AG04450 (cell line): ENCODE data around the gene SSTR4. TPM values are rescaled to one million over a fixed set of nuclear protein-coding genes. Genes with fewer than 3 reads are reported as not detected.

Experiments used
- CTCF ChIA-PET: fragments of 300-600, 350-600 bp; formaldehyde crosslinking; extraction: SDS; loops from one replicate; lab custom pipeline; 2022; ENCODE audit warnings: antibody characterized with exemption, inconsistent platforms; lab: Charles Lee
- POLR2A ChIA-PET: fragments of 350-600 bp; formaldehyde crosslinking; extraction: SDS; loops from one replicate; lab custom pipeline; 2021; ENCODE audit warnings: antibody characterized with exemption, inconsistent platforms; lab: Yijun Ruan, JAX
- DNase-seq: peaks from one replicate; pipeline ENCODE4 v3.0.0-alpha.2; 2011; ENCODE audit warnings: low read depth, low spot score
- H3K27ac ChIP-seq: one replicate; pipeline ENCODE4 v1.5.1; 2012; ENCODE audit warnings: low read depth, low read length, control low read depth
- H3K27me3 ChIP-seq: one replicate; pipeline ENCODE4 v1.6.0; 2012; ENCODE audit warnings: low read length; ENCODE audit not compliant: control insufficient read depth, insufficient read depth
- H3K4me3 ChIP-seq: 2 replicates; pipeline ENCODE4 v1.5.1; 2011; ENCODE audit warnings: mild to moderate bottlenecking, low read depth, low read length, control low read depth
- H3K9me3 ChIP-seq: 2 replicates; pipeline ENCODE4 v1.5.1; 2012; ENCODE audit warnings: low read length; ENCODE audit not compliant: control insufficient read depth, insufficient read depth
- polyA plus RNA-seq: library from polyadenylated mRNA; depleted of rRNA; stranded (reverse); fragments of >200 nt; gene quantifications from 2 replicates; pipeline ENCODE4 v1.2.3, GENCODE V29; 2011; rRNA removed
- TF ChIP-seq, protein P1 (sequence below): IDR thresholded peaks from 2 replicates; pipeline ENCODE4 v1.5.1; 2011; ENCODE audit warnings: low read depth, low read length, control low read depth, inconsistent platforms

The SSTR4 gene
- polyA plus RNA-seq, 1 experiment, result not detected

DNA sequence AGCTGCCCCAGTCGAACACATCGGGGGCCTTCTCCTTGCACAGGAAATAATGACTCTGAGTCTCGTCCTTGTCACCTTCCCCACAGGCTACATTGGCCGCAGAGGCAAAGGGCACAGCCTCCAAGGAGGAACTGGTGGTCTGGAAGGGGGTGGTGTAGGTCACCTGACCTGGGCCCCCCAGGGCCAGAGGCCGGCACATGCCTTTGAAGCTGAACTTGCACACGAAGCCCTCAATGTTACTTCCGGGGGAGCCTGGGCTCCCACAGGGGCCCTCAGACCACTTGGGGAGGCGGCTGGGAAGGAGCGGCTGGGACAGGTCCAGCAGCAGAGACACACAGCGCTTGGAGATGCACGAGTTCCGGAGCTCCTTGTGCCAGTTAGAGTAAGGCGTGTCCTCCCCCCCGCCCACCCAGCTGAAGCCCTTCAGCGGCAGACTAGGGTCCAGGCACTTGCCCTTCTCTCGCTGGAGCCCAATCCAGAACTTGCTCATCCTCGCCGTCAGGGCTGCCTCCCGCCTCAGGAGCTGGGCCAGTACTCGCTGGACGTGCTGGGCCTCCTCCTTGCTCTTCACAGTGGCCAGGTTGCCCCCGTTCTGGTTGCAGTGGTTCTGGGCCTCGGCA is 50.4 kb downstream of the SSTR4 start:
- H3K9me3 ChIP-seq, result no peaks in the 10 kb centered on the region; the same call in 1 of the 2 replicates
- DNase-seq, result no peak
- peaks cover 11% of the 10 kb centered on the region for H3K27me3 ChIP-seq
- TF ChIP-seq, protein P1, sequence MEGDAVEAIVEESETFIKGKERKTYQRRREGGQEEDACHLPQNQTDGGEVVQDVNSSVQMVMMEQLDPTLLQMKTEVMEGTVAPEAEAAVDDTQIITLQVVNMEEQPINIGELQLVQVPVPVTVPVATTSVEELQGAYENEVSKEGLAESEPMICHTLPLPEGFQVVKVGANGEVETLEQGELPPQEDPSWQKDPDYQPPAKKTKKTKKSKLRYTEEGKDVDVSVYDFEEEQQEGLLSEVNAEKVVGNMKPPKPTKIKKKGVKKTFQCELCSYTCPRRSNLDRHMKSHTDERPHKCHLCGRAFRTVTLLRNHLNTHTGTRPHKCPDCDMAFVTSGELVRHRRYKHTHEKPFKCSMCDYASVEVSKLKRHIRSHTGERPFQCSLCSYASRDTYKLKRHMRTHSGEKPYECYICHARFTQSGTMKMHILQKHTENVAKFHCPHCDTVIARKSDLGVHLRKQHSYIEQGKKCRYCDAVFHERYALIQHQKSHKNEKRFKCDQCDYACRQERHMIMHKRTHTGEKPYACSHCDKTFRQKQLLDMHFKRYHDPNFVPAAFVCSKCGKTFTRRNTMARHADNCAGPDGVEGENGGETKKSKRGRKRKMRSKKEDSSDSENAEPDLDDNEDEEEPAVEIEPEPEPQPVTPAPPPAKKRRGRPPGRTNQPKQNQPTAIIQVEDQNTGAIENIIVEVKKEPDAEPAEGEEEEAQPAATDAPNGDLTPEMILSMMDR, result no peak
- no peak overlapping the region for H3K27ac ChIP-seq
- ChIA-PET POLR2A (no interaction called here), CTCF (no interaction called here)
- H3K4me3 ChIP-seq, result no peak overlapping the region

DNA sequence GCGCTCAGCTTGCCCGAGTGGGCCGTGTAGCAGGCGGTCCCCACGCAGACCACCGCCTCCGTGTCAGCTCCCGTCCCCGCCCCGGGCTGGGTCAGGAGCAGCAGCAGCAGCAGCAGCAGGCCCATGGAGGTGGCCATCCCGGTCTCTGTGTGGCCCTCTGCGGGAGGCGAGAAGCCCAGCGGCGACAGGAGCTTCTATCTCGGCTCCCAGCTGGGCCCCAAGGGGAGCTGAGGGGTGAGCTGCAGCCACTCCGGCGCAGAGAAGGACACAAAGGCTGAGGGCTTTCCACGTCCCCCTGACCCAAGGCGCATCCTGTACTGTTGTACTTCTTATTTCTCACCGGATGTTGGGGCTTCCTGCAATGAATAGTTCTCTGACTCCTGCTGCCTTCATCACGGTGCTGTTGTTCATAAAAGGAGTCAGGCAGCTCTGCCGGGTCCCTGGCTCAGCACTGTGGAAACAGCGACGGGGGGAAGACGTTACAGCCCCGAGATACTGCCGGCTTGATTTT is 51.0 kb downstream of the SSTR4 start, which contains the start of gene CD93:
Gene CD93 (minus strand): TSS at position 269 of the 511 bp plus-strand sequence. CDS start 132 bp downstream, at position 137.
- H3K27ac ChIP-seq, result no peak within 1 kb of the TSS
- H3K27me3 ChIP-seq, result peaks cover 7% of the 10 kb centered on the region
- no peaks in the 10 kb centered on the region; the same call in 1 of the 2 replicates for H3K9me3 ChIP-seq
- DNase-seq, result no peak
- TF ChIP-seq, protein P1, result no peak
- POLR2A ChIA-PET, result no interaction called here
- no peak within 1 kb of the TSS for H3K4me3 ChIP-seq
- CTCF ChIA-PET, result no interaction called here

DNA sequence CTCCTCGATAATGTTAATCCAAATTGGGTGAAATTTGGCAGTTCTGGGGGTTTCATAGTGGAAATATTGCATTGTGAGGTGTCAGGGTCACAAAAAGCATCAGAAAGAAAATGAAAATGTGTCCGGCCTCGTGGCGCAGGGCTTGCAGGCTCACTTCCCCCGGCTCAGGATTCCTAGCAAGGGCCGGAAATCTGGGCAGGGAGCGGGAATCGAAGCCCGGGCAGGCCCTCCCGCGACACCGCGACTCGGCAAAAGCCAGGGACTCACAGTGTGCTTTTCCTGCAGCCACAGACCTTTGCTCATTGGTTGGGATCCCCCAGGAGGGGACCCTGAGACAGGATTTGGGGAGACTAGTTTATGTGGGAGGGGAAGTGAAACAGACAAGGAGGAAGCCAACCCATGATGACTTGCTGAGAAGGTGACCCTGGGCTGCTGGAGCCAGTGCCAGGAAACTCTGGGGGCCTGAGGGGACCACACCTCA is 51.9 kb downstream of the SSTR4 start:
- ChIA-PET CTCF (no interaction called here), POLR2A (no interaction called here)
- Histone ChIP-seq H3K9me3 (no peaks in the 10 kb centered on the region; the same call in 1 of the 2 replicates), H3K27ac (no peak overlapping the region), H3K4me3 (no peak overlapping the region), H3K27me3 (peaks cover 10% of the 10 kb centered on the region)
- DNase-seq, result no peak
- TF ChIP-seq, protein P1, result no peak

DNA sequence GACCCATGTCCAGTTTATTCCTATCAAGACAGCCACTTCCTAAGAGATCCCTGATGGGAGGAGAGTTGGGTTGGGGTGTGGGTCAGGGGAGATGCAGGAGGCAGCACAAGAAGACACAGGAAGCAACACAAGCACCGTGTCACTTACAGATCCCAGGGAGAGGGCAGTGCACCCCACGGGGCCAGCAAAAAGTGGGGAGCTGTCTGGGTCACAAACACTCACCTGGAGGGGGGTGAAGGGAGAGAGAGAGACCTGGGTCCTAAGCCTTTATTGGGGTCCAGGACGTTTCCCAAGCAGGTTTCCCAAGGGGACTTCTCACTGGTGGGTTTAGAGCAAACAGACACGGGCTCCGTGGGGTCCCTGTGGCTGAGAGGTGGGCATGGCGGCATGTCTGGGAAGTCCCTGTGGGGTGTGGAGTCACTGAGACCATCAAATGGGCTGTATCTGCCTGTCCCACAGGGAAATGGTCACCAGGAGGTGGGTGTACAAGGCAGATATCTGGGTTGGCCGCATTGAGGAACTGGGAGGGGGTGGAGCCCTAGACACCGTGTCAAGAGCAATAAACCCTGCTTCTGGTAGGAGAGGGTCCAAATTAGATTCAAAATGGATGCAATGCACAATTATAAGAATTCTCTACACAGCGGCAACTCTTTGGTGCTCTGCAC is 52.6 kb downstream of the SSTR4 start:
- Histone ChIP-seq H3K27ac (no peak overlapping the region), H3K4me3 (no peak overlapping the region), H3K9me3 (no peaks in the 10 kb centered on the region; the same call in 1 of the 2 replicates), H3K27me3 (peaks cover 18% of the 10 kb centered on the region)
- DNase-seq, result no peak
- CTCF ChIA-PET, result no interaction called here
- TF ChIP-seq, protein P1, result no peak
- POLR2A ChIA-PET, result no interaction called here

Other genes with a start within 250 kb of the SSTR4 start
- 0.06 and 0.10 TPM in 2 replicates for gene THBD, start 14.4 kb downstream of the SSTR4 start, polyA plus RNA-seq
- gene CD93, start 51.0 kb downstream of the SSTR4 start, polyA plus RNA-seq, result 0.02 TPM in 1 of 2 replicates, not detected in the other